NCI-H2107 (cell line): Measurements from ENCODE around the gene OR5H15.
"Not testable (repeated sequence)": the region's sequence is repeated elsewhere in the genome, so short reads cannot be mapped to it uniquely, and the experiment has no call there.

Experiments used
- DNase-seq: peaks from one replicate; lab custom pipeline; 2025; lab: John Stamatoyannopoulos, UW

OR5H15 gene

GRCh38 chr3:98166396-98166795, at the start of gene OR5H15:
Gene OR5H15 (plus strand): TSS chr3:98166696. CDS start chr3:98168700, 2,004 bp downstream.
- DNase-seq = no peak

- no peak for DNase-seq
Observed at GRCh38 chr3:98130421-98130820, 36.1 kb upstream of the OR5H15 start, which contains the start of gene OR5H1. Gene OR5H1 (plus strand): TSS chr3:98130721. CDS start chr3:98132698, 1,977 bp downstream.

- DNase-seq = no peak
Observed at GRCh38 chr3:98136631-98137030, 29.9 kb upstream of the OR5H15 start.

GRCh38 chr3:98137826-98138557, 28.5 kb upstream of the OR5H15 start:
- not testable (repeated sequence) for DNase-seq

GRCh38 chr3:98140531-98140930, 26.0 kb upstream of the OR5H15 start:
- no peak for DNase-seq

- no peak for DNase-seq
Observed at GRCh38 chr3:98147179-98147578, 19.3 kb upstream of the OR5H15 start, which contains the start of gene OR5H14. Gene OR5H14 (plus strand): TSS chr3:98147479. CDS start chr3:98149386, 1,907 bp downstream.

GRCh38 chr3:98148751-98149150, 17.7 kb upstream of the OR5H15 start:
- DNase-seq = no peak

GRCh38 chr3:98149456-98149855, 17.0 kb upstream of the OR5H15 start:
- not testable (repeated sequence) for DNase-seq

GRCh38 chr3:98151241-98151640, 15.3 kb upstream of the OR5H15 start:
- DNase-seq = no peak

- DNase-seq = no peak
Observed at GRCh38 chr3:98171071-98171470, 4.6 kb downstream of the OR5H15 start.

GRCh38 chr3:98172621-98173020, 6.1 kb downstream of the OR5H15 start:
- peak; percentile 1 for DNase-seq

GRCh38 chr3:98180319-98180890, 13.9 kb downstream of the OR5H15 start:
- no peak for DNase-seq

- DNase-seq = no peak
Observed at GRCh38 chr3:98182196-98182595, 15.7 kb downstream of the OR5H15 start.

- DNase-seq = no peak
Observed at GRCh38 chr3:98185180-98185579, 18.7 kb downstream of the OR5H15 start.

GRCh38 chr3:98188545-98188944, 22.0 kb downstream of the OR5H15 start:
- no peak for DNase-seq

GRCh38 chr3:98190911-98191310, 24.4 kb downstream of the OR5H15 start:
- not testable (repeated sequence) for DNase-seq

- DNase-seq = not testable (repeated sequence)
Observed at GRCh38 chr3:98196293-98196692, 29.8 kb downstream of the OR5H15 start.

GRCh38 chr3:98199020-98199419, 32.5 kb downstream of the OR5H15 start:
- DNase-seq = no peak

GRCh38 chr3:98209244-98209643, 42.7 kb downstream of the OR5H15 start:
- no peak for DNase-seq

- DNase-seq = no peak
Observed at GRCh38 chr3:98213276-98213675, 46.8 kb downstream of the OR5H15 start.

GRCh38 chr3:98215051-98215450, 48.6 kb downstream of the OR5H15 start:
- no peak for DNase-seq
